ENCODE results near the gene RPS3. TPM values are rescaled to one million over a fixed set of nuclear protein-coding genes. Genes with fewer than 3 reads are reported as not detected.
"Not testable (repeated sequence)": the region's sequence is repeated elsewhere in the genome, so short reads cannot be mapped to it uniquely, and the experiment has no call there.

The RPS3 gene
- 2,831 and 2,945 TPM in 2 replicates for total RNA-seq (2014; rRNA removed; shearing (Covaris generic))

GRCh38 chr11:75399344-75400145 is at the start of gene RPS3:
Gene RPS3, plus strand, starts transcription at chr11:75399518. Its CDS starts 30 bp downstream, at chr11:75399548.
- DNase-seq = peak; percentile 91 to 94
- Histone ChIP-seq H3K36me3 (peaks cover 48% of the 10 kb centered on the region), H3K9me3 (replicated peaks) (no peaks in the 10 kb centered on the region), H3K4me3 (peak within 1 kb of the TSS; percentile 80), H3K27ac (peak within 1 kb of the TSS; percentile 88), H3K4me1 (peaks cover 3% of the 10 kb centered on the region; the same call in 1 of the 2 replicates), H3K27me3 (no peaks in the 10 kb centered on the region)

GRCh38 chr11:75349521-75350116 is 49.7 kb upstream of the RPS3 start:
- Histone ChIP-seq H3K4me3 (peak overlapping the region; percentile 99), H3K9me3 (replicated peaks) (no peaks in the 10 kb centered on the region), H3K27ac (peak overlapping the region; percentile 99), H3K27me3 (no peaks in the 10 kb centered on the region), H3K4me1 (peaks cover 64% of the 10 kb centered on the region), H3K36me3 (peaks cover 13% of the 10 kb centered on the region)
- no peak for DNase-seq

GRCh38 chr11:75350122-75350742 is 49.1 kb upstream of the RPS3 start:
- no peak for DNase-seq
- Histone ChIP-seq H3K9me3 (replicated peaks) (no peaks in the 10 kb centered on the region), H3K4me1 (peaks cover 63% of the 10 kb centered on the region), H3K4me3 (peak overlapping the region; percentile 99), H3K36me3 (peaks cover 13% of the 10 kb centered on the region), H3K27ac (peak overlapping the region; percentile 99), H3K27me3 (no peaks in the 10 kb centered on the region)

- Histone ChIP-seq H3K4me3 (peak overlapping the region; percentile 99), H3K9me3 (replicated peaks) (no peaks in the 10 kb centered on the region), H3K27ac (peak overlapping the region; percentile 99), H3K36me3 (peaks cover 13% of the 10 kb centered on the region), H3K4me1 (peaks cover 65% of the 10 kb centered on the region), H3K27me3 (no peaks in the 10 kb centered on the region)
- DNase-seq = peak; percentile 69 to 76
Measured at GRCh38 chr11:75350743-75351540, 48.4 kb upstream of the RPS3 start.

- no peaks in the 10 kb centered on the region for H3K27me3 ChIP-seq
- no peak for DNase-seq
- peak within 1 kb of the TSS; percentile 99 for H3K27ac ChIP-seq
- peaks cover 13% of the 10 kb centered on the region for H3K36me3 ChIP-seq
- H3K4me1 ChIP-seq = peaks cover 65% of the 10 kb centered on the region
- peak within 1 kb of the TSS; percentile 99 for H3K4me3 ChIP-seq
- H3K9me3 ChIP-seq (replicated peaks) = no peaks in the 10 kb centered on the region
Measured at GRCh38 chr11:75351541-75351790, 47.9 kb upstream of the RPS3 start, which contains the start of gene ARRB1. Gene ARRB1, minus strand, starts transcription at chr11:75351661. Its CDS starts 54 bp downstream, at chr11:75351607.

GRCh38 chr11:75351791-75352587 is 47.3 kb upstream of the RPS3 start:
- peak overlapping the region; percentile 99 for H3K27ac ChIP-seq
- peak; percentile 85 to 90 for DNase-seq
- H3K36me3 ChIP-seq = peaks cover 13% of the 10 kb centered on the region
- no peaks in the 10 kb centered on the region for H3K27me3 ChIP-seq
- H3K4me1 ChIP-seq = peaks cover 63% of the 10 kb centered on the region
- H3K4me3 ChIP-seq = peak overlapping the region; percentile 99
- H3K9me3 ChIP-seq (replicated peaks) = no peaks in the 10 kb centered on the region

- no peaks in the 10 kb centered on the region for H3K27me3 ChIP-seq
- peak overlapping the region; percentile 99 for H3K4me3 ChIP-seq
- peaks cover 63% of the 10 kb centered on the region for H3K4me1 ChIP-seq
- no peaks in the 10 kb centered on the region for H3K9me3 ChIP-seq (replicated peaks)
- H3K36me3 ChIP-seq = peaks cover 9% of the 10 kb centered on the region
- H3K27ac ChIP-seq = peak overlapping the region; percentile 99
- peak in 1 of 2 experiments; percentile 45 for DNase-seq
Measured at GRCh38 chr11:75352588-75353206, 46.6 kb upstream of the RPS3 start.

- Histone ChIP-seq H3K36me3 (0 out of 2 replicates have a peak, but pooled peaks cover 2% of the 10 kb centered on the region), H3K27ac (peak overlapping the region; percentile 99), H3K4me3 (no peak overlapping the region), H3K9me3 (replicated peaks) (no peaks in the 10 kb centered on the region), H3K4me1 (peaks cover 48% of the 10 kb centered on the region), H3K27me3 (no peaks in the 10 kb centered on the region)
- no peak for DNase-seq
Measured at GRCh38 chr11:75355051-75355450, 44.3 kb upstream of the RPS3 start.

GRCh38 chr11:75356613-75357012 is 42.7 kb upstream of the RPS3 start:
- Histone ChIP-seq H3K9me3 (replicated peaks) (no peaks in the 10 kb centered on the region), H3K36me3 (0 out of 2 replicates have a peak, but pooled peaks cover 2% of the 10 kb centered on the region), H3K4me1 (peaks cover 47% of the 10 kb centered on the region), H3K27me3 (no peaks in the 10 kb centered on the region), H3K4me3 (no peak overlapping the region), H3K27ac (peak overlapping the region; percentile 99)
- peak; percentile 94 to 98 for DNase-seq

- not testable (repeated sequence) for DNase-seq; H3K27ac ChIP-seq; H3K36me3 ChIP-seq; H3K27me3 ChIP-seq; H3K9me3 ChIP-seq (replicated peaks); H3K4me3 ChIP-seq
- H3K4me1 ChIP-seq = peaks cover 15% of the 10 kb centered on the region
Measured at GRCh38 chr11:75362285-75362684, 37.0 kb upstream of the RPS3 start.

GRCh38 chr11:75365711-75366181 is 33.6 kb upstream of the RPS3 start:
- Histone ChIP-seq H3K9me3 (replicated peaks) (no peaks in the 10 kb centered on the region), H3K4me3 (no peak overlapping the region), H3K27ac (no peak overlapping the region), H3K4me1 (peaks cover 3% of the 10 kb centered on the region; the same call in 1 of the 2 replicates), H3K27me3 (no peaks in the 10 kb centered on the region), H3K36me3 (no peaks in the 10 kb centered on the region)
- no peak for DNase-seq

GRCh38 chr11:75366826-75367225 is 32.5 kb upstream of the RPS3 start:
- H3K27me3 ChIP-seq; DNase-seq; H3K4me1 ChIP-seq; H3K4me3 ChIP-seq; H3K9me3 ChIP-seq (replicated peaks); H3K36me3 ChIP-seq; H3K27ac ChIP-seq: not testable (repeated sequence)

- Histone ChIP-seq H3K4me3 (no peak overlapping the region), H3K4me1 (peaks cover 14% of the 10 kb centered on the region; the same call in 1 of the 2 replicates)
Measured at GRCh38 chr11:75369560-75370255, 29.6 kb upstream of the RPS3 start.

More at GRCh38 chr11:75369560-75370255, 29.6 kb upstream of the RPS3 start:
- Histone ChIP-seq H3K36me3 (no peaks in the 10 kb centered on the region), H3K9me3 (replicated peaks) (no peaks in the 10 kb centered on the region), H3K27me3 (no peaks in the 10 kb centered on the region), H3K27ac (no peak overlapping the region)
- DNase-seq = no peak
